Measurements from ENCODE around the gene LGSN. TPM values are rescaled to one million over a fixed set of nuclear protein-coding genes. Genes with fewer than 3 reads are reported as not detected.
"Not testable (repeated sequence)": the region's sequence is repeated elsewhere in the genome, so short reads cannot be mapped to it uniquely, and the experiment has no call there.

LGSN gene
- total RNA-seq, 2 experiments from 2014 or later, result 0.09 to 0.18 TPM

GRCh38 chr6:63290492-63291058 lies 29.2 kb downstream of the LGSN start:
- Mint-ChIP-seq H3K4me3 (no peak overlapping the region), H3K27ac (no peak overlapping the region), H3K4me1 (no peaks in the 10 kb centered on the region), H3K36me3 (no peaks in the 10 kb centered on the region), H3K9me3 (ENCODE audit: low read depth) (peaks cover 1% of the 10 kb centered on the region), H3K27me3 (no peaks in the 10 kb centered on the region)
- no peak for DNase-seq
- CTCF ChIA-PET, result no interaction called here
- ATAC-seq, result no peak

GRCh38 chr6:63289269-63289872 lies 30.4 kb downstream of the LGSN start:
- no peak for DNase-seq
- H3K4me1 Mint-ChIP-seq, result no peaks in the 10 kb centered on the region
- H3K4me3 Mint-ChIP-seq, result no peak overlapping the region
- CTCF ChIA-PET, result interaction anchor here (1.2 kb wide), 1 partner anchor 10 kb away, joined by 3 read pairs; no protein-coding TSS in a partner anchor
- ATAC-seq, result no peak
- H3K36me3 Mint-ChIP-seq, result no peaks in the 10 kb centered on the region
- H3K27ac Mint-ChIP-seq, result no peak overlapping the region
- H3K9me3 Mint-ChIP-seq (ENCODE audit: low read depth), result no peaks in the 10 kb centered on the region
- no peaks in the 10 kb centered on the region for H3K27me3 Mint-ChIP-seq

GRCh38 chr6:63280639-63281180 lies 39.1 kb downstream of the LGSN start:
- ATAC-seq, result no peak
- Mint-ChIP-seq H3K27me3 (no peaks in the 10 kb centered on the region), H3K36me3 (no peaks in the 10 kb centered on the region), H3K9me3 (ENCODE audit: low read depth) (no peaks in the 10 kb centered on the region), H3K4me3 (no peak overlapping the region), H3K4me1 (no peaks in the 10 kb centered on the region), H3K27ac (no peak overlapping the region)
- CTCF ChIA-PET, result no interaction called here
- DNase-seq, result no peak

- Mint-ChIP-seq H3K36me3 (no peaks in the 10 kb centered on the region), H3K27ac (no peak overlapping the region), H3K9me3 (ENCODE audit: low read depth) (no peaks in the 10 kb centered on the region), H3K4me3 (no peak overlapping the region), H3K4me1 (no peaks in the 10 kb centered on the region), H3K27me3 (no peaks in the 10 kb centered on the region)
- CTCF ChIA-PET, result interaction anchor here (0.7 kb wide), 1 partner anchor 277 kb away, joined by 3 read pairs; no protein-coding TSS in a partner anchor
- DNase-seq (no peak), ATAC-seq (no peak)
Measured at GRCh38 chr6:63278916-63279315, 40.9 kb downstream of the LGSN start.

- H3K36me3 Mint-ChIP-seq, result no peaks in the 10 kb centered on the region
- CTCF ChIA-PET, result no interaction called here
- no peaks in the 10 kb centered on the region for H3K4me1 Mint-ChIP-seq
- no peaks in the 10 kb centered on the region for H3K27me3 Mint-ChIP-seq
- no peaks in the 10 kb centered on the region for H3K9me3 Mint-ChIP-seq (ENCODE audit: low read depth)
- no peak overlapping the region for H3K27ac Mint-ChIP-seq
- no peak for DNase-seq
- H3K4me3 Mint-ChIP-seq, result no peak overlapping the region
- ATAC-seq, result no peak
Measured at GRCh38 chr6:63275953-63276352, 43.8 kb downstream of the LGSN start.

- H3K9me3 Mint-ChIP-seq (ENCODE audit: low read depth); H3K27ac Mint-ChIP-seq; H3K36me3 Mint-ChIP-seq; H3K4me3 Mint-ChIP-seq; H3K27me3 Mint-ChIP-seq; ATAC-seq; H3K4me1 Mint-ChIP-seq; DNase-seq; CTCF ChIA-PET: not testable (repeated sequence)
Measured at GRCh38 chr6:63274795-63275430, 44.9 kb downstream of the LGSN start.

- CTCF ChIA-PET, result no interaction called here
- Mint-ChIP-seq H3K27me3 (no peaks in the 10 kb centered on the region), H3K4me3 (no peak overlapping the region), H3K27ac (no peak overlapping the region), H3K9me3 (ENCODE audit: low read depth) (no peaks in the 10 kb centered on the region), H3K36me3 (no peaks in the 10 kb centered on the region), H3K4me1 (no peaks in the 10 kb centered on the region)
- ATAC-seq, result no peak
- no peak for DNase-seq
Measured at GRCh38 chr6:63272397-63272796, 47.4 kb downstream of the LGSN start.

- Mint-ChIP-seq H3K4me3 (no peak overlapping the region), H3K27me3 (no peaks in the 10 kb centered on the region), H3K27ac (no peak overlapping the region), H3K9me3 (ENCODE audit: low read depth) (no peaks in the 10 kb centered on the region), H3K4me1 (no peaks in the 10 kb centered on the region), H3K36me3 (no peaks in the 10 kb centered on the region)
- DNase-seq, result no peak
- CTCF ChIA-PET, result no interaction called here
- ATAC-seq, result no peak
Measured at GRCh38 chr6:63269470-63269869, 50.3 kb downstream of the LGSN start.

- CTCF ChIA-PET, result no interaction called here
- DNase-seq, result no peak
- no peaks in the 10 kb centered on the region for H3K27me3 Mint-ChIP-seq
- no peak overlapping the region for H3K27ac Mint-ChIP-seq
- no peak overlapping the region for H3K4me3 Mint-ChIP-seq
- ATAC-seq, result no peak
- H3K36me3 Mint-ChIP-seq, result no peaks in the 10 kb centered on the region
- no peaks in the 10 kb centered on the region for H3K4me1 Mint-ChIP-seq
- no peaks in the 10 kb centered on the region for H3K9me3 Mint-ChIP-seq (ENCODE audit: low read depth)
Measured at GRCh38 chr6:63268574-63268973, 51.2 kb downstream of the LGSN start.

- no peaks in the 10 kb centered on the region for H3K27me3 Mint-ChIP-seq
- no peaks in the 10 kb centered on the region for H3K4me1 Mint-ChIP-seq
- H3K9me3 Mint-ChIP-seq (ENCODE audit: low read depth), result no peaks in the 10 kb centered on the region
- H3K4me3 Mint-ChIP-seq, result no peak overlapping the region
- CTCF ChIA-PET, result interaction anchor here (0.8 kb wide), 1 partner anchor 9 kb away, joined by 5 read pairs; no protein-coding TSS in a partner anchor
- H3K27ac Mint-ChIP-seq, result no peak overlapping the region
- H3K36me3 Mint-ChIP-seq, result no peaks in the 10 kb centered on the region
- ATAC-seq (no peak), DNase-seq (no peak)
Measured at GRCh38 chr6:63267828-63268227, 52.0 kb downstream of the LGSN start.

GRCh38 chr6:63267046-63267445 lies 52.7 kb downstream of the LGSN start:
- no peak for ATAC-seq
- CTCF ChIA-PET, result interaction anchor here (0.8 kb wide), 1 partner anchor 8 kb away, joined by 5 read pairs; no protein-coding TSS in a partner anchor
- no peak overlapping the region for H3K27ac Mint-ChIP-seq
- no peaks in the 10 kb centered on the region for H3K27me3 Mint-ChIP-seq
- no peaks in the 10 kb centered on the region for H3K36me3 Mint-ChIP-seq
- H3K4me1 Mint-ChIP-seq, result no peaks in the 10 kb centered on the region
- no peak overlapping the region for H3K4me3 Mint-ChIP-seq
- no peaks in the 10 kb centered on the region for H3K9me3 Mint-ChIP-seq (ENCODE audit: low read depth)
- no peak for DNase-seq

GRCh38 chr6:63263444-63263843 lies 56.3 kb downstream of the LGSN start:
- ATAC-seq (no peak), DNase-seq (no peak)
- H3K27me3 Mint-ChIP-seq, result no peaks in the 10 kb centered on the region
- H3K36me3 Mint-ChIP-seq, result no peaks in the 10 kb centered on the region
- H3K4me1 Mint-ChIP-seq, result no peaks in the 10 kb centered on the region
- H3K27ac Mint-ChIP-seq, result no peak overlapping the region
- H3K4me3 Mint-ChIP-seq, result no peak overlapping the region
- CTCF ChIA-PET, result no interaction called here
- no peaks in the 10 kb centered on the region for H3K9me3 Mint-ChIP-seq (ENCODE audit: low read depth)

GRCh38 chr6:63261820-63262219 lies 58.0 kb downstream of the LGSN start:
- Mint-ChIP-seq H3K27ac (no peak overlapping the region), H3K4me1 (no peaks in the 10 kb centered on the region), H3K27me3 (no peaks in the 10 kb centered on the region), H3K4me3 (no peak overlapping the region), H3K36me3 (no peaks in the 10 kb centered on the region), H3K9me3 (ENCODE audit: low read depth) (no peaks in the 10 kb centered on the region)
- DNase-seq (no peak), ATAC-seq (no peak)
- CTCF ChIA-PET, result no interaction called here

- CTCF ChIA-PET, result no interaction called here
- no peaks in the 10 kb centered on the region for H3K27me3 Mint-ChIP-seq
Measured at GRCh38 chr6:63259153-63259552, 60.6 kb downstream of the LGSN start.

More at GRCh38 chr6:63259153-63259552, 60.6 kb downstream of the LGSN start:
- H3K36me3 Mint-ChIP-seq, result no peaks in the 10 kb centered on the region
- DNase-seq (no peak), ATAC-seq (no peak)
- H3K27ac Mint-ChIP-seq, result no peak overlapping the region
- no peak overlapping the region for H3K4me3 Mint-ChIP-seq
- no peaks in the 10 kb centered on the region for H3K9me3 Mint-ChIP-seq (ENCODE audit: low read depth)
- no peaks in the 10 kb centered on the region for H3K4me1 Mint-ChIP-seq

All from activated CD8-positive, alpha-beta memory T cell treated with anti-CD3 and anti-CD28 coated beads, Interleukin-2, amount 10 ng/mL, durations not matched to agents 7 days and 5 days (primary cell).